ENCODE results near the gene RASSF1.

- no peak for TF ChIP-seq CTCF (conservative IDR thresholded peaks at IDR 0.05)
- TF ChIP-seq EZH2 (IDR thresholded peaks at IDR 0.05; ENCODE audit: low read depth) = no peak
Observed at GRCh38 chr3:50338965-50339364, 1.7 kb downstream of the RASSF1 start.

Data from PC-9 (cell line).